Memory B cell (primary cell): ENCODE results near the gene FLT3.
"Not testable (repeated sequence)": the region's sequence is repeated elsewhere in the genome, so short reads cannot be mapped to it uniquely, and the experiment has no call there.

Experiments used
- ATAC-seq: fragments of 150-1000 bp; cut with Tn5 transposase; 2 replicates; pipeline ENCODE4 v1.10.0; 2021; ENCODE audit warnings: low read depth, mild to moderate bottlenecking, moderate library complexity
- DNase-seq, 2 donors: peaks; one replicate each; pipeline ENCODE4 v3.0.0; 2022; ENCODE audit warnings: low spot score in 2 of 2
- H3K27ac Mint-ChIP-seq: one replicate; pipeline ENCODE4 v1.8.0; 2022; ENCODE audit warnings: mild to moderate bottlenecking, moderate library complexity, mixed read lengths
- H3K27me3 Mint-ChIP-seq: one replicate; pipeline ENCODE4 v1.8.0; 2022; ENCODE audit warnings: mixed read lengths
- H3K36me3 Mint-ChIP-seq: one replicate; pipeline ENCODE4 v1.8.0; 2022; ENCODE audit warnings: mild to moderate bottlenecking, mixed read lengths
- H3K4me1 Mint-ChIP-seq: one replicate; pipeline ENCODE4 v1.8.0; 2022; ENCODE audit warnings: mixed read lengths
- H3K4me3 Mint-ChIP-seq: one replicate; pipeline ENCODE4 v1.8.0; 2022; ENCODE audit warnings: mild to moderate bottlenecking, moderate library complexity, mixed read lengths
- H3K9me3 Mint-ChIP-seq: one replicate; pipeline ENCODE4 v1.8.0; 2022; ENCODE audit warnings: mixed read lengths

The FLT3 gene

DNA sequence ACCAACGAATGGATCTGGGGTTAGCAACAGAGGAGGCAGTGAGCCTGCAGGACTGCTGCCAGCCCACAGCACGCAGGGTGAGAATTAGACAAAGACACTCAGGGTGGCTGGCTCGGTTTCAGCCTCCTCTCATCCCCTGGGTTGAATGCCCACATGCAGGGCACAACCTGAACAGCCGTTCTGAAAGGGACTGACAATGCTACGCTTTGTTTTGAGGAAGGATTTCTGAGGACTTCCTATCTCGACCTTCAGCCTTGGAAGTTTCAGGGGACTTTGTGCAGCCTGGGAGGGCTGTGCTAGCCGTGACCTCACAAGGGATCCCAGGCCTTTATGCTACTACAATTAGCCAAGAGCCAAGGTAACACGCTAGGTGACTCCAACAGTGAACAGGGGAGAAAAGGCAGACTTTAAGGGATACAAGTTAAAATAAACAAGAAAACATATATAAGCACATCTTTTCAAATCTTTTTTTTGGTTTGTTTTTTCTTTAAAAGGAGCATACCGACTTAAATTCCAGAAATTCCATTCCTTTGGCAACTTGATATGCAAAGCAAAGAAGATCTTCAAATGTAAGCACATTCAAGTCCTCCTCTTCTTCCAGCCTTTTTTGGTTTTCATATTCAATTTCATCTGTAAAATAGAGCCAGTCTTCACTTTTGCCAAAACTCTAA, 77.4 kb downstream of the FLT3 start:
- Mint-ChIP-seq H3K4me1 (no peaks in the 10 kb centered on the region), H3K27ac (no peak overlapping the region), H3K4me3 (no peak overlapping the region), H3K27me3 (no peaks in the 10 kb centered on the region), H3K9me3 (peaks cover 2% of the 10 kb centered on the region), H3K36me3 (no peaks in the 10 kb centered on the region)
- ATAC-seq = no peak
- DNase-seq = no peak

- H3K9me3 Mint-ChIP-seq = no peaks in the 10 kb centered on the region
- peaks cover 11% of the 10 kb centered on the region for H3K4me1 Mint-ChIP-seq
- H3K4me3 Mint-ChIP-seq = no peak overlapping the region
- H3K27ac Mint-ChIP-seq = no peak overlapping the region
- ATAC-seq = no peak
- no peaks in the 10 kb centered on the region for H3K36me3 Mint-ChIP-seq
- DNase-seq = no peak
- no peaks in the 10 kb centered on the region for H3K27me3 Mint-ChIP-seq
Measured at GRCh38 chr13:28014301-28014700, 86.1 kb downstream of the FLT3 start.

GRCh38 chr13:28013482-28013881, 86.9 kb downstream of the FLT3 start:
- ATAC-seq (no peak), DNase-seq (no peak)
- no peak overlapping the region for H3K4me3 Mint-ChIP-seq
- H3K36me3 Mint-ChIP-seq = no peaks in the 10 kb centered on the region
- H3K27ac Mint-ChIP-seq = peak overlapping the region; percentile 65
- H3K9me3 Mint-ChIP-seq = no peaks in the 10 kb centered on the region
- H3K4me1 Mint-ChIP-seq = peaks cover 11% of the 10 kb centered on the region
- no peaks in the 10 kb centered on the region for H3K27me3 Mint-ChIP-seq

GRCh38 chr13:28012896-28013295, 87.5 kb downstream of the FLT3 start:
- Mint-ChIP-seq H3K4me3 (no peak overlapping the region), H3K27me3 (no peaks in the 10 kb centered on the region), H3K36me3 (no peaks in the 10 kb centered on the region), H3K9me3 (no peaks in the 10 kb centered on the region), H3K27ac (peak overlapping the region; percentile 65), H3K4me1 (peaks cover 11% of the 10 kb centered on the region)
- DNase-seq = no peak
- ATAC-seq = peak; percentile 81

- no peak for ATAC-seq
- H3K4me3 Mint-ChIP-seq = no peak overlapping the region
- no peaks in the 10 kb centered on the region for H3K27me3 Mint-ChIP-seq
Measured at GRCh38 chr13:28012383-28012782, 88.0 kb downstream of the FLT3 start.

GRCh38 chr13:28010046-28010445, 90.3 kb downstream of the FLT3 start:
- DNase-seq = no peak
- Mint-ChIP-seq H3K4me3 (no peak overlapping the region), H3K27me3 (no peaks in the 10 kb centered on the region), H3K4me1 (peaks cover 15% of the 10 kb centered on the region), H3K27ac (no peak overlapping the region), H3K9me3 (no peaks in the 10 kb centered on the region), H3K36me3 (no peaks in the 10 kb centered on the region)
- ATAC-seq = no peak

More at GRCh38 chr13:28012383-28012782, 88.0 kb downstream of the FLT3 start:
- Mint-ChIP-seq H3K27ac (no peak overlapping the region), H3K9me3 (no peaks in the 10 kb centered on the region), H3K4me1 (peaks cover 11% of the 10 kb centered on the region), H3K36me3 (no peaks in the 10 kb centered on the region)
- no peak for DNase-seq

- H3K27me3 Mint-ChIP-seq, ATAC-seq, H3K9me3 Mint-ChIP-seq, H3K4me1 Mint-ChIP-seq, H3K4me3 Mint-ChIP-seq, DNase-seq, H3K27ac Mint-ChIP-seq, H3K36me3 Mint-ChIP-seq: not testable (repeated sequence)
Measured at GRCh38 chr13:28005016-28005415, 95.4 kb downstream of the FLT3 start.

DNA sequence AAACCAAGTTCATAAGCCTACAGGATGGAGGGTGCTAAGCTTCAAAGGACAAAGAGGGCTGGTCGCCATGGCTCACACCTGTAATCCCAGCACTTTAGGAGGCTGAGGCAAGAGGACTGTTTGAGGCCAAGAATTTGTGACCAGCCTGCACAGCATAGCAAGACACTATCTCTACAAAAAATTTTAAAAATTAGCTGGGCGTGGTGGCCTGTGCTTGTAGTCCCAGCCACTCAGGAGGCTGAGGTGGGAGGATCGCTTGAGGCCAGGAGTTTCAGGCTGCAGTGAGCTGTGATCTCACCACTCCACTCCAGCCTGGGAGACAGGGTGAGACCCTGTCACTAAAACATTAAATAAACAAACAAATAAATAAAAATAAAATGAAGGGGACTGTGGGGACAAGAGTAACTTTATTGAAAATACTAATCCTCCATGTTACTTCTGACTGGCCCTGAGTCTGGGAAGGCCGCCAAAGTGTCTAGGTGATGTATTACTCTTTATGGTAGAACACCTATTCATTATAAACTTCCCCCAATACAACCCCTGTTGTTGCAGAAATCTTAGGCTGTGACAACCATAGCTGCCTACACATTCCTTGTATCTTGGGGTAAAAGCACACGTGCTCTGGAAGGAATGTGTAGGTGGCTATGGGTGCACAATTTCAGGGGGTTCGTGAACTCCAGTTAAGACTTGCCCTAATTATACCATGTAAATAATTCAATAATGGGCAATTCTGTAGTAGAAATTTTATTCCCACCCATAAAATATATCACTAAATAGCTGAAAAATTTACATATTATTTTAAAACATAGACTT, 97.3 kb downstream of the FLT3 start:
- Mint-ChIP-seq H3K27ac (no peak overlapping the region), H3K4me3 (no peak overlapping the region), H3K4me1 (peaks cover 11% of the 10 kb centered on the region), H3K36me3 (no peaks in the 10 kb centered on the region), H3K27me3 (no peaks in the 10 kb centered on the region), H3K9me3 (no peaks in the 10 kb centered on the region)
- ATAC-seq (no peak), DNase-seq (no peak)

GRCh38 chr13:28001837-28002473, 98.4 kb downstream of the FLT3 start:
- H3K27ac Mint-ChIP-seq = no peak overlapping the region
- H3K27me3 Mint-ChIP-seq = no peaks in the 10 kb centered on the region
- peaks cover 14% of the 10 kb centered on the region for H3K4me1 Mint-ChIP-seq
- DNase-seq (no peak), ATAC-seq (no peak)
- no peaks in the 10 kb centered on the region for H3K9me3 Mint-ChIP-seq
- H3K4me3 Mint-ChIP-seq = no peak overlapping the region
- H3K36me3 Mint-ChIP-seq = no peaks in the 10 kb centered on the region

- Mint-ChIP-seq H3K4me3 (no peak overlapping the region), H3K27ac (no peak overlapping the region), H3K9me3 (no peaks in the 10 kb centered on the region), H3K27me3 (no peaks in the 10 kb centered on the region), H3K36me3 (no peaks in the 10 kb centered on the region), H3K4me1 (peaks cover 11% of the 10 kb centered on the region)
- ATAC-seq = no peak
- DNase-seq = no peak
Measured at GRCh38 chr13:28001049-28001448, 99.3 kb downstream of the FLT3 start.

DNA sequence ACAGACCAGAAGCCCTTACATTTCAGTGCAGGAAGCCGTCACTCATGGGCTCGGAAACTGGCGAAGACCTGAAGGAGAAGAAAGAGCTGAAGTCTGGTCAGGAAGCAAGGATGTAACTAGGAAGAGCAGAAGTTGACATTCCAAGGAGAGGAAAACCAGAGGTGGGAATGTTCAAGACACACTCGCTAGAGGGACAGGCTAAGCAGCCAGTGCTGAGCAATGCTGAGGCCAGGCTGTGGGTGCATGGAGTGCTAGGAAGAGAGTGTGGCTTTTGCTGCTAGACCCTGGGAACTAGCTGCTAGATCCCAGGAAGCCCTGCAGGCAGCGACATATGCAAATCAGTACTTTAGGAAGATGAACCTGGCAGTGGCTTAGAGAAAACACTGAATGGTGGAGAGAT, 99.8 kb downstream of the FLT3 start:
- no peaks in the 10 kb centered on the region for H3K27me3 Mint-ChIP-seq
- ATAC-seq (no peak), DNase-seq (no peak)
- peaks cover 11% of the 10 kb centered on the region for H3K4me1 Mint-ChIP-seq
- no peak overlapping the region for H3K27ac Mint-ChIP-seq
- no peaks in the 10 kb centered on the region for H3K36me3 Mint-ChIP-seq
- H3K9me3 Mint-ChIP-seq = no peaks in the 10 kb centered on the region
- no peak overlapping the region for H3K4me3 Mint-ChIP-seq

DNA sequence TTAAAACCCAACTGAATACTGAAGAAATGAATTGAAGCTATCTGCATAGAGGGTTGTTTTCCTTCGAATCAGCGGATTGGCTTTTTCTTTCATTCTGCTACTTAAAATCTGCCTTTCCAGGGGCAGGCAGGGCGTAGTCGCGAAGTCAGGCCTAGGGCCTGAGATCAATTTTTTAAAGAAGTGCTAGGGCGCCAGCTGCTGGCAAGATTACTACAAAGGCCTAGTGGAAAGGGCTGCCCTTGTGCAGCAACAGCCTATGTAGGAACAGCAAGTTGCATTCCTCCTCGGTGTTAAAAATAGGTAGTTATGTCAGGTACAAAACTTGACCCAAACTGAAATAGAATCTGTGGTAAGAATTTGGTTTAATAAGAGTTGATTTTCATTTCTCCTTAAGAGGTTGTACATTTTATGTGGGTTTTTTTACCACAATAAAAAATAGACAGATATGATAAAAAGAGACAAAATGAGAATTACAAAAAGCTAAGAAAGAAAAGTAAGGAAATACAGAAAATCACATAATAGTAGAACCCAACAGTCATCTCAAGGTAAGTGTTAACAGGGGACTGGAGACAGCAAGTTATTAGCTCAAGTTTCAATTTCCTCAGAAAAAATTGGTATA, 102.4 kb downstream of the FLT3 start:
- H3K27ac Mint-ChIP-seq = no peak overlapping the region
- H3K36me3 Mint-ChIP-seq = no peaks in the 10 kb centered on the region
- peaks cover 11% of the 10 kb centered on the region for H3K4me1 Mint-ChIP-seq
- ATAC-seq = peak; percentile 84
- H3K4me3 Mint-ChIP-seq = no peak overlapping the region
- no peaks in the 10 kb centered on the region for H3K9me3 Mint-ChIP-seq
- DNase-seq = no peak
- no peaks in the 10 kb centered on the region for H3K27me3 Mint-ChIP-seq

DNA sequence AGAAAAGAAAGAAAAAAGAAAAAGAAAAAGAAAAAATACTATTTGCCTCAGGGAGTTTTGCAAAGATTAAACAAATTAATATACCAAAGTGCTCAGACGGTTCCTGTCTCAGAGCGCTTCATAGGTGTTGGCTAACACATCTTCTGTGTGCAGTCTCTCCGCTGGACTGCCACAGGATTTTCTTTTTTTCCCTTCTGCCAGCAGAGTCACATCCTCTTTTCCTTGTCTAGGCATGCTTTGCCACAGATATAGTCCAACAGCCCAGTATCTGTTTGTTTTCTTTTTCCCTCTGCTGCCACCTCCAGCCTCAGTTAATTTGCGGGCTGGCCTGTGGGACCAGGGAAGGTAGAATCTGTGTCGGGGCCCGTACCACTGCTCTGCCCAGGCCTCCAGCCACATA, 108.5 kb downstream of the FLT3 start:
- ATAC-seq (no peak), DNase-seq (no peak)
- H3K36me3 Mint-ChIP-seq = no peaks in the 10 kb centered on the region
- no peaks in the 10 kb centered on the region for H3K9me3 Mint-ChIP-seq
- H3K27ac Mint-ChIP-seq = no peak overlapping the region
- no peak overlapping the region for H3K4me3 Mint-ChIP-seq
- H3K27me3 Mint-ChIP-seq = no peaks in the 10 kb centered on the region
- H3K4me1 Mint-ChIP-seq = no peaks in the 10 kb centered on the region

DNA sequence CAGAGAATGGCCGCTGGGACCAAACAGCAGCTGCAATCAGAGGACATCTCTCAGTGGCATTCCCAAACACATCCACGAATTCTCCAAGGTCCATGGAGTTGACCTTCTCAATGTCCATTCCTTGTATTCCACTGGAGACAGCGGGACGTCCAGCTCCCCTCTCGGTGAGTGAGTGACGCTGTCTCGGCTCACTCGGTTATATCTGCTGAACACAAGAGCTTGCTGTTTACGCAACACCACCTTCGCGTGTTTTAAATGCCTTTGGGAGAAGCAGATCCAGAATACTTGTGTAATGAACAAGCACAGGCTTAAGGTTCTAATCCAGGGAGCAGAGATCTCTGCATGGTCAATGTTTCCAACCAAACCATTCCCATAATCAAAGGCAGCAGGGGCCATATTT, 111.9 kb downstream of the FLT3 start, which contains the start of gene URAD:
URAD (minus strand) TSS at position 174 of the 400 bp plus-strand sequence; CDS start at position 118, 56 bp downstream.
- Mint-ChIP-seq H3K4me3 (no peak within 1 kb of the TSS), H3K4me1 (peaks cover 2% of the 10 kb centered on the region), H3K9me3 (no peaks in the 10 kb centered on the region), H3K27ac (no peak within 1 kb of the TSS), H3K36me3 (no peaks in the 10 kb centered on the region), H3K27me3 (peaks cover 5% of the 10 kb centered on the region)
- ATAC-seq (no peak), DNase-seq (no peak)
